ENCODE measurements around the gene ACTG1.

- TF ChIP-seq YY1 (IDR thresholded peaks at IDR 0.05; ENCODE audit: insufficient read depth, insufficient read length) (no peak), ZNF274 (IDR thresholded peaks at IDR 0.05; ENCODE audit: low read depth, low read length) (no peak), SUZ12 (IDR thresholded peaks at IDR 0.05; ENCODE audit: extremely low read depth, insufficient read depth, insufficient read length) (no peak)
Measured at GRCh38 chr17:81477173-81477572, 35.4 kb downstream of the ACTG1 start.

All from NT2/D1 (cell line).